Progenitor cell of endocrine pancreas (in vitro differentiated cells): ENCODE data around the gene SLC9A5. TPM values are rescaled to one million over a fixed set of nuclear protein-coding genes. Genes with fewer than 3 reads are reported as not detected.

Source experiments
- DNase-seq: peaks from one replicate; pipeline ENCODE4 v3.0.0; 2021; ENCODE audit warnings: low spot score; ENCODE audit not compliant: unreplicated experiment
- H3K27ac Mint-ChIP-seq: 2 replicates; pipeline ENCODE4 v1.8.0; 2021; ENCODE audit warnings: mild to moderate bottlenecking, moderate library complexity, mixed read lengths
- H3K27me3 Mint-ChIP-seq: 2 replicates; pipeline ENCODE4 v1.8.0; 2021; ENCODE audit warnings: mixed read lengths
- H3K36me3 Mint-ChIP-seq: 2 replicates; pipeline ENCODE4 v1.8.0; 2022; ENCODE audit warnings: mixed read lengths; ENCODE audit not compliant: insufficient read depth
- H3K4me1 Mint-ChIP-seq: 2 replicates; pipeline ENCODE4 v1.8.0; 2021; ENCODE audit warnings: low read depth, mixed read lengths
- H3K4me3 Mint-ChIP-seq: 2 replicates; pipeline ENCODE4 v1.8.0; 2021; ENCODE audit warnings: low read depth, mild to moderate bottlenecking, moderate library complexity, mixed read lengths
- H3K9me3 Mint-ChIP-seq: 2 replicates; pipeline ENCODE4 v1.8.0; 2021; ENCODE audit warnings: low read depth, mixed read lengths
- total RNA-seq: library from RNA; stranded (reverse); gene quantifications from 2 replicates; pipeline ENCODE4 v1.2.1, GENCODE V29; 2021
- TF ChIP-seq, protein P1 (sequence below): fragments of 200-600 bp; sonication (generic); IDR thresholded peaks from one replicate; pipeline ENCODE4 v1.5.0; 2021; ENCODE audit warnings: antibody characterized with exemption, mild to moderate bottlenecking; ENCODE audit not compliant: unreplicated experiment

Gene SLC9A5
- total RNA-seq, 1 donor from 2014 or later: 3.4 TPM

DNA sequence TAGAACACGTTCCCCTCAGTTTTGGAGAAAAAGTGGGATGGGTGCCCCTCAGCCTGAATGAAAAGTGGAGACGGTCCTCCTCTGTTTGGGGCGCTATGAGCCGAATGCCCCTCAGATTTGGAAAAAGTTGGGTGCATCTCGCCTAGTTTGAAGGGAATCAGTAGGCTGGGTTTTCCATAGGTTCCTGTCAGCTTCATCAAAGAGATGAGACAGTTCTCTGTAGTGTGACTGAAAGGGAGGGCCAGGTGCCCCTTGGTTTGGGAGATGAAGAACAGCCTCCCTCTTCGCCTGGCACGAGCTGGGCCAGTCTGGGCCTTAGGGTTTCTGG lies 742 bp upstream of the SLC9A5 start:
- DNase-seq: no peak
- Mint-ChIP-seq H3K4me3 (peak overlapping the region; percentile 85), H3K4me1 (peaks cover 18% of the 10 kb centered on the region)

GRCh38 chr16:67249178-67250044 lies 632 bp downstream of the SLC9A5 start:
- Mint-ChIP-seq H3K36me3 (no peaks in the 10 kb centered on the region), H3K27ac (no peak overlapping the region), H3K27me3 (peaks cover 41% of the 10 kb centered on the region), H3K9me3 (no peaks in the 10 kb centered on the region), H3K4me3 (peak overlapping the region; percentile 72), H3K4me1 (peaks cover 18% of the 10 kb centered on the region)
- TF ChIP-seq, protein P1, sequence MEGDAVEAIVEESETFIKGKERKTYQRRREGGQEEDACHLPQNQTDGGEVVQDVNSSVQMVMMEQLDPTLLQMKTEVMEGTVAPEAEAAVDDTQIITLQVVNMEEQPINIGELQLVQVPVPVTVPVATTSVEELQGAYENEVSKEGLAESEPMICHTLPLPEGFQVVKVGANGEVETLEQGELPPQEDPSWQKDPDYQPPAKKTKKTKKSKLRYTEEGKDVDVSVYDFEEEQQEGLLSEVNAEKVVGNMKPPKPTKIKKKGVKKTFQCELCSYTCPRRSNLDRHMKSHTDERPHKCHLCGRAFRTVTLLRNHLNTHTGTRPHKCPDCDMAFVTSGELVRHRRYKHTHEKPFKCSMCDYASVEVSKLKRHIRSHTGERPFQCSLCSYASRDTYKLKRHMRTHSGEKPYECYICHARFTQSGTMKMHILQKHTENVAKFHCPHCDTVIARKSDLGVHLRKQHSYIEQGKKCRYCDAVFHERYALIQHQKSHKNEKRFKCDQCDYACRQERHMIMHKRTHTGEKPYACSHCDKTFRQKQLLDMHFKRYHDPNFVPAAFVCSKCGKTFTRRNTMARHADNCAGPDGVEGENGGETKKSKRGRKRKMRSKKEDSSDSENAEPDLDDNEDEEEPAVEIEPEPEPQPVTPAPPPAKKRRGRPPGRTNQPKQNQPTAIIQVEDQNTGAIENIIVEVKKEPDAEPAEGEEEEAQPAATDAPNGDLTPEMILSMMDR: no peak
- DNase-seq: no peak

More for the DNA sequence above, 742 bp upstream of the SLC9A5 start:
- Mint-ChIP-seq H3K9me3 (no peaks in the 10 kb centered on the region), H3K36me3 (no peaks in the 10 kb centered on the region), H3K27ac (peak overlapping the region; percentile 72), H3K27me3 (peaks cover 41% of the 10 kb centered on the region)
- TF ChIP-seq, protein P1: no peak

- Mint-ChIP-seq H3K27me3 (peaks cover 41% of the 10 kb centered on the region), H3K4me3 (no peak overlapping the region), H3K27ac (no peak overlapping the region), H3K36me3 (no peaks in the 10 kb centered on the region), H3K9me3 (no peaks in the 10 kb centered on the region), H3K4me1 (peaks cover 18% of the 10 kb centered on the region)
- TF ChIP-seq, protein P1: no peak
- no peak for DNase-seq
Measured at GRCh38 chr16:67250045-67250327, 1.2 kb downstream of the SLC9A5 start.

DNA sequence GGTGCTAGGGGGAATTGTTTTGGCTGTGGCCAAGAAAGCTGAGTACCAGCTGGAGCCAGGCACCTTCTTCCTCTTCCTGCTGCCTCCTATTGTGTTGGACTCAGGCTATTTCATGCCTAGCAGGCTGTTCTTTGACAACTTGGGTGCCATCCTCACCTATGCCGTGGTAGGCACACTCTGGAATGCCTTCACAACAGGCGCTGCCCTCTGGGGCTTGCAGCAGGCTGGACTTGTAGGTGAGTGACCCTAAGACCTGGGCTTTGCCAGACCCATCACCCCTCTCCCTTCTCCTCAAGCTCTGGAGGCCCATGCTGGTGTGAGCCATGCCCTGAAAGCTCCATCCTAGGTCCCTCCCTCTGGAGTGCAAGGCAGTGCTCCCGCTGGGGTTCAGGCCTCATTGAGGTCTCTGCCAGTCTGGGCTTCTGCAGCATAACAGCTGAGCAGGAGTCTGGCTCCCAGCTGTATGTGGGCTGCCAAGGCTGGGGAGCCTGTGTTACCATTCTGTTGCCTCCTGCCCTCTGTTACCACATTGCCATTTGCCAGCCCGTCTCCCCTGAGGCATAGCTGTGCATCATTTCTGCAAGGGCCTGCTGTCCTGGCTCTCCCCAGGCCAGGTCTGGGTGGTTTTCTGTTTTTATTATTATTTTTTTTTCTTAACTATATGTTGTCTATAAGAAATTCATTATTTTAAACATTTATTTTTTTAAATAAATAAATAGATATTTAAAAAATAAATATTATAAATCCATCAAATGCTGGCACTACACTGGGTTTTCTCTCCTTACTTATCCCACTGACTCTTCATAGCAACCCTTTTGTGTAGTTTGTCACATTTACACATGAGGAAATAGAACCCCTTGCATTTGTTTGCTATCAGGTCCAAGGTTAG lies 4.1 kb downstream of the SLC9A5 start:
- Mint-ChIP-seq H3K27me3 (peaks cover 39% of the 10 kb centered on the region), H3K9me3 (no peaks in the 10 kb centered on the region), H3K4me3 (no peak overlapping the region), H3K36me3 (no peaks in the 10 kb centered on the region), H3K4me1 (peaks cover 8% of the 10 kb centered on the region), H3K27ac (no peak overlapping the region)
- TF ChIP-seq, protein P1: no peak
- no peak for DNase-seq

- Mint-ChIP-seq H3K36me3 (no peaks in the 10 kb centered on the region), H3K27me3 (peaks cover 26% of the 10 kb centered on the region), H3K4me3 (no peak overlapping the region), H3K27ac (no peak overlapping the region), H3K4me1 (no peaks in the 10 kb centered on the region), H3K9me3 (no peaks in the 10 kb centered on the region)
- DNase-seq: no peak
- TF ChIP-seq, protein P1: no peak
Measured at GRCh38 chr16:67254801-67255552, 6.2 kb downstream of the SLC9A5 start.
